A673 (cell line): ENCODE results near the gene MST1. TPM values are rescaled to one million over a fixed set of nuclear protein-coding genes. Genes with fewer than 3 reads are reported as not detected.

ENCODE experiments used
- BruUV-seq: library from RNA; stranded (reverse); fragments of 400-500 nt; replicated peaks from 2 replicates; lab custom pipeline; 2021; lab: Mats Ljungman, UMichigan
- CTCF ChIA-PET: fragments of 300-600 bp; sonication (Branson Sonifier 250); formaldehyde crosslinking; loops from one replicate; lab custom pipeline; 2022; ENCODE audit warnings: antibody characterized with exemption; lab: Charles Lee
- POLR2A ChIA-PET: fragments of 300-600 bp; sonication (Branson Sonifier 250); formaldehyde crosslinking; loops from one replicate; lab custom pipeline; 2022; ENCODE audit warnings: antibody characterized with exemption; ENCODE audit not compliant: low non-redundant PET; lab: Charles Lee
- DNase-seq: peaks from one replicate; pipeline ENCODE4 v3.0.0-alpha.2; 2015; ENCODE audit warnings: low spot score
- H3K27ac ChIP-seq: fragments of 200-600 bp; sonication (generic); 2 replicates; pipeline ENCODE4 v1.5.1; 2016; ENCODE audit warnings: mixed run types, low read depth, mild to moderate bottlenecking, mixed read lengths, antibody characterized with exemption, low read length; ENCODE audit not compliant: poor library complexity, severe bottlenecking
- H3K27me3 ChIP-seq: fragments of 200-600 bp; sonication (generic); replicated peaks from 2 replicates; pipeline ENCODE4 v1.6.1; 2017; ENCODE audit warnings: mixed run types, low read depth, mild to moderate bottlenecking, mixed read lengths, antibody characterized with exemption, low read length; ENCODE audit not compliant: insufficient read depth, poor library complexity
- H3K36me3 ChIP-seq: fragments of 200-600 bp; sonication (generic); 2 replicates; pipeline ENCODE4 v1.6.1; 2016; ENCODE audit warnings: mixed run types, mild to moderate bottlenecking, mixed read lengths, antibody characterized with exemption, low read length; ENCODE audit not compliant: insufficient read depth, poor library complexity, severe bottlenecking
- H3K4me1 ChIP-seq: fragments of 200-600 bp; sonication (generic); 2 replicates; pipeline ENCODE4 v1.6.1; 2017; ENCODE audit warnings: mixed run types, mild to moderate bottlenecking, mixed read lengths, antibody characterized with exemption, low read length; ENCODE audit not compliant: insufficient read depth, poor library complexity, severe bottlenecking
- H3K4me3 ChIP-seq: fragments of 200-600 bp; sonication (generic); 2 replicates; pipeline ENCODE4 v1.5.1; 2016; ENCODE audit warnings: low read depth, mixed run types, mild to moderate bottlenecking, mixed read lengths, low read length; ENCODE audit not compliant: poor library complexity, severe bottlenecking
- H3K9me3 ChIP-seq: fragments of 200-600 bp; sonication (generic); 2 replicates; pipeline ENCODE4 v1.6.1; 2016; ENCODE audit warnings: mixed run types, low read depth, mild to moderate bottlenecking, mixed read lengths, antibody characterized with exemption, low read length; ENCODE audit not compliant: poor library complexity, severe bottlenecking
- EZH2 ChIP-seq: fragments of 200-600 bp; sonication (generic); IDR thresholded peaks from 2 replicates; pipeline ENCODE4 v1.6.1; 2017; ENCODE audit warnings: borderline replicate concordance, low read depth, mild to moderate bottlenecking, mixed read lengths, antibody characterized with exemption, low read length; ENCODE audit not compliant: poor library complexity, severe bottlenecking
- intact Hi-C: fragments of 100-400 bp; cut with micrococcal nuclease; formaldehyde crosslinking; loops from one replicate; pipeline ENCODE4 v1.10.0; 2022; ENCODE audit not compliant: unreplicated experiment
- total RNA-seq: library from RNA; stranded (reverse); gene quantifications from 2 replicates; pipeline ENCODE4 v1.2.3, GENCODE V29; 2021
- TF ChIP-seq, protein P1 (sequence below): fragments of 300-800, 200-600 bp; sonication (generic); conservative IDR thresholded peaks from 2 replicates; pipeline ENCODE4 v1.5.1; 2017; ENCODE audit warnings: low read depth, mild to moderate bottlenecking, antibody characterized with exemption, low read length, moderate library complexity, mixed read lengths

The MST1 gene
- total RNA-seq, 1 experiment from 2014 or later, result 3.7 TPM

DNA sequence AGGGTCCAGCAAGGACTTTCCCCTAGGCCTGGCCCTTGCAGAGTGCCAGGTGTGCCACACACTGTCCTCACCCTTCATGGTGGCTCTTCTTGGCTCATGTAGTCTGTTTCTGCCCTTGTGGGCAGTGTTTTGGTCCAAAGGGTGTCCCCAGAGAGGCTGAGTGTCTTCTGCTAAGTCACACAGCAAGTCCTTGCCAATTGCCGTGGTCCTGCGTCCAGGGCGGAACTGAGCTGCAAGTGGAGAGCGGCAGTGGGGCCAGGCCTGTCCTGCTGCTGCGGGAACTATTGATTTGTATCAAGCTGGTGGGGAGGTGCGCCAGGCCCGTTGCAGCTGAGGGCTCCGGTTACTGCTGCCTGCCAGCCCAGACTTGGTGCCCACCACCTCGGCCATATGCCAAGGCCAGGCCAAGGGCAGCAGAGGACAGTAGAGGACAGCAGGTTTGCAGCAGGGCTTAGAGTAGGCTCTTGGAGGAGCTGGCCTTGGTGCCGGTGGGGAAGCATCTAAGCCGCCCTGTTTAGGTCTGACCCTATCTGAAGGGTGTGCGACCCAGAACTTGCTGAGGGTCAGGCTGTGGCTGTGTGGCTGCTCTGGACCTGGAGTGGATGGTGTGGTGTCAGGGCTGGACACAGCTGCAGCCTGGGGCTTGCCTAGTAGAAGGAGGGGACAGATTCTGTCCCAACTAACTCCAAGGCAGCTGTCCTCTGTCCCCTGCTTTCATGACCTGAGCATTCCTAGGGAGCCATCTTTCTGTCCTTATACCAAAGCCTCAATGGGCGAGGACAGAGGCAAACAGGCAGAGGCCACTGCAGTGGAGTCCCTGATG is 25.7 kb upstream of the MST1 start:
- no TSS peak for BruUV-seq
- Histone ChIP-seq H3K27me3 (no peaks in the 10 kb centered on the region), H3K4me1 (no peaks in the 10 kb centered on the region), H3K27ac (no peak overlapping the region), H3K36me3 (no peaks in the 10 kb centered on the region), H3K9me3 (no peaks in the 10 kb centered on the region), H3K4me3 (no peak overlapping the region)
- intact Hi-C loops, result loop anchor here (5.0 kb wide), 1 partner anchor 192 kb away; no protein-coding TSS in a partner anchor
- CTCF ChIA-PET, result no interaction called here
- POLR2A ChIA-PET, result no interaction called here
- no peak for DNase-seq
- TF ChIP-seq EZH2, result no peak
- TF ChIP-seq, protein P1, sequence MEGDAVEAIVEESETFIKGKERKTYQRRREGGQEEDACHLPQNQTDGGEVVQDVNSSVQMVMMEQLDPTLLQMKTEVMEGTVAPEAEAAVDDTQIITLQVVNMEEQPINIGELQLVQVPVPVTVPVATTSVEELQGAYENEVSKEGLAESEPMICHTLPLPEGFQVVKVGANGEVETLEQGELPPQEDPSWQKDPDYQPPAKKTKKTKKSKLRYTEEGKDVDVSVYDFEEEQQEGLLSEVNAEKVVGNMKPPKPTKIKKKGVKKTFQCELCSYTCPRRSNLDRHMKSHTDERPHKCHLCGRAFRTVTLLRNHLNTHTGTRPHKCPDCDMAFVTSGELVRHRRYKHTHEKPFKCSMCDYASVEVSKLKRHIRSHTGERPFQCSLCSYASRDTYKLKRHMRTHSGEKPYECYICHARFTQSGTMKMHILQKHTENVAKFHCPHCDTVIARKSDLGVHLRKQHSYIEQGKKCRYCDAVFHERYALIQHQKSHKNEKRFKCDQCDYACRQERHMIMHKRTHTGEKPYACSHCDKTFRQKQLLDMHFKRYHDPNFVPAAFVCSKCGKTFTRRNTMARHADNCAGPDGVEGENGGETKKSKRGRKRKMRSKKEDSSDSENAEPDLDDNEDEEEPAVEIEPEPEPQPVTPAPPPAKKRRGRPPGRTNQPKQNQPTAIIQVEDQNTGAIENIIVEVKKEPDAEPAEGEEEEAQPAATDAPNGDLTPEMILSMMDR, result no peak

DNA sequence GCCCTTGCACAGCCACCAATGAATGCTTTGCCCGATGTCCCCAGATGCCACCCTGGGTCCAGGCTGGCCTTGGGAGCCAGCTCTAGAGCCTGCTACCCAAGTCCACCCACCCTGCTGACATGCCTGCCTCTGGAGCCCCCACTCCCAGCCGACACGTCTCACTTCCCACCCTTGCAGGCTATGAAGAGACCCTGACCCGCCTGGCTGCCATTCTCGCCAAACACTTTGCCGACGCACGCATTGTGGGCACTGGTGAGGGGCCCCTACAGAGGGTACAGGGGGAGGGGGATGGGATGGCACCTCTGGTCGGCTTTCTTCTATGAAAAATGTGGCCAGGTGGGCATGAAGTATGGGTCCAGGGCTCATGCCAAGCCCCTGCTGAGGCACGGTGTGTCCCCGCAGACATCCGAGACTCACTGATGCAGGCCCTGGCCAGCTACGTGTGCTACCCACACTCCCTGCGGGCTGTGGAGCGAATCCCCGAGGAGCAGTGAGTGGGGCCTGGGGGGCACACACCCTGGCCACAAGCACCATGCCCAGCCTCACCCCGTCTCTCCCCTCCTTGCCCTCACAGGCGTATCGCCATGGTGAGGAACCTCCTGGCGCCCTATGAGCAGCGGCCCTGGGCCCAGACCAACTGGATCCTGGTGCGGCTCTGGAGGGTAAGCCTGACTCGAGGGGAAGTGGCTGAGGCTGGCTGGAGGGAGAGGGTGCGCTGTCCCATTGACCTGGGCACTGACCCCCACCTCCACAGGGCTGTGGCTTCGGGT is 24.2 kb upstream of the MST1 start:
- TF ChIP-seq, protein P1, result no peak
- no peak for TF ChIP-seq EZH2
- ChIA-PET POLR2A (no interaction called here), CTCF (no interaction called here)
- Histone ChIP-seq H3K36me3 (no peaks in the 10 kb centered on the region), H3K9me3 (no peaks in the 10 kb centered on the region), H3K27ac (no peak overlapping the region), H3K27me3 (no peaks in the 10 kb centered on the region), H3K4me3 (no peak overlapping the region), H3K4me1 (no peaks in the 10 kb centered on the region)
- no TSS peak for BruUV-seq
- DNase-seq, result no peak
- intact Hi-C loops, result no loop called here

DNA sequence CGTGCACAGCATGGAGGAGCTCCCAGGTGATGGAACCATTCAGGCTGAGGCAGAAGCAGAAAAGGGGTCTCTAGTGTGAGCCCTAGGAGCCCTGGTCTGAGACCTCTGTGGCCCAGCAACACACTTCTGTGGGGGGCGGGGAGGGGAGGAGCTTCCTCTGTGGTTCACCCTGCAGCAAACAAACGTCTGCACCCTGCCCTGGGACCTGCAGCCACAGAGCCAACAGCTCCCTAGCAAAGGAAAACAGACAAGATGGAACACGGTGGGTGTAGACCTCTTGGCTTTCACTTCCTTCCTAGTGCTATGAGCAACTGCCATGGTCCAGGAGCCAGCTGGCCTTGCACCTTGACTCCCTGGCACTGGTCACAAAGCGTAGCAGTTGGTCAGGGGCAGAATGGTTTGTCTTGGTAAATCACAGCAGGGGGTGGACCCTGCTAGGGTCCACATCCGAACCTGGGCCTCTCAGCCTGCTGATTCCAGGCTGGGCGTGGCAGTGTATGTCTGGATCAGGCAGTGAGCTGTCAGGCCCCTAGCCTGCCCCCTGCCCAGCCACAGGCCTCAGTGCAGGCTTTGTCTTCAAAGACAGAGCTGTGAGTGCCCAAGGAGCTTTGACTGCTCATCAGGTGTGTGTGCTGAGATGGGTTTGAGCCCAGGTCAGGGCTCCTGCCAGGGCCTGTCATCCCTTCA is 23.5 kb upstream of the MST1 start:
- no TSS peak for BruUV-seq
- intact Hi-C loops, result no loop called here

More for the DNA sequence above, 23.5 kb upstream of the MST1 start:
- no peaks in the 10 kb centered on the region for H3K9me3 ChIP-seq
- no peaks in the 10 kb centered on the region for H3K4me1 ChIP-seq
- H3K27ac ChIP-seq, result no peak overlapping the region
- CTCF ChIA-PET, result no interaction called here
- H3K27me3 ChIP-seq, result no peaks in the 10 kb centered on the region
- no peaks in the 10 kb centered on the region for H3K36me3 ChIP-seq
- POLR2A ChIA-PET, result no interaction called here
- no peak for TF ChIP-seq EZH2
- TF ChIP-seq, protein P1, result no peak
- H3K4me3 ChIP-seq, result no peak overlapping the region
- DNase-seq, result no peak
